Mucosa of descending colon (tissue), 3 donors: Measurements from ENCODE around the gene MAPKAP1. TPM values are rescaled to one million over a fixed set of nuclear protein-coding genes. Genes with fewer than 3 reads are reported as not detected.
A peak's percentile ranks its signal among the peaks of the same experiment; 100 is the strongest.

Experiments
- ATAC-seq: fragments of 200-7000 bp; cut with Tn5 transposase; one replicate; pipeline ENCODE4 v1.9.1; 2020; ENCODE audit warnings: mild to moderate bottlenecking, moderate library complexity
- DNase-seq, 3 donors: peaks; one replicate each; pipeline ENCODE4 v3.0.0-alpha.2; 2020
- H3K36me3 ChIP-seq: fragments of 200-600 bp; one replicate; pipeline ENCODE4 v1.8.0; 2021; ENCODE audit warnings: low read depth, mild to moderate bottlenecking
- H3K4me1 ChIP-seq: fragments of 200-600 bp; one replicate; pipeline ENCODE4 v1.8.0; 2021; ENCODE audit warnings: low read depth, mild to moderate bottlenecking
- H3K4me3 ChIP-seq: fragments of 200-600 bp; one replicate; pipeline ENCODE4 v1.8.0; 2021; ENCODE audit warnings: mild to moderate bottlenecking
- H3K9me3 ChIP-seq: fragments of 200-600 bp; one replicate; pipeline ENCODE4 v1.8.0; 2021; ENCODE audit warnings: mild to moderate bottlenecking
- intact Hi-C, 2 donors: fragments of 100-400 bp; cut with DNase I in 1 of 2; cut with micrococcal nuclease in 1 of 2; formaldehyde crosslinking; loops; one replicate each; pipeline versions ENCODE4 v1.11.0 to v1.11.1; 2022; cut with DNase I, micrococcal nuclease
- total RNA-seq, 3 donors: library from RNA; stranded (reverse); fragmentation: NEBNext Ultra II Directional in 2 of 3; extraction: Animal tissue kit (Norgen Biotek cat#: 25700) in 2 of 3; gene quantifications; one replicate each; pipeline versions ENCODE4 v1.2.1 to v1.2.4, GENCODE V29; 2021 to 2023
- TF ChIP-seq, protein P1 (sequence below): fragments of 200-600 bp; IDR thresholded peaks from one replicate; pipeline ENCODE4 v1.8.0; 2022; ENCODE audit warnings: antibody characterized with exemption, mild to moderate bottlenecking
- donor health status: DM: no; HTN: no; CAD: no; lungs with moderate emphysema.
- donor health status: DM: no; HTN: no; CAD: no.
- donor health status: DM: no; HTN: yes; CAD: no.

MAPKAP1 gene
- total RNA-seq, 3 donors from 2014 or later, result 73.2 to 98.4 (median 84.9) TPM

DNA sequence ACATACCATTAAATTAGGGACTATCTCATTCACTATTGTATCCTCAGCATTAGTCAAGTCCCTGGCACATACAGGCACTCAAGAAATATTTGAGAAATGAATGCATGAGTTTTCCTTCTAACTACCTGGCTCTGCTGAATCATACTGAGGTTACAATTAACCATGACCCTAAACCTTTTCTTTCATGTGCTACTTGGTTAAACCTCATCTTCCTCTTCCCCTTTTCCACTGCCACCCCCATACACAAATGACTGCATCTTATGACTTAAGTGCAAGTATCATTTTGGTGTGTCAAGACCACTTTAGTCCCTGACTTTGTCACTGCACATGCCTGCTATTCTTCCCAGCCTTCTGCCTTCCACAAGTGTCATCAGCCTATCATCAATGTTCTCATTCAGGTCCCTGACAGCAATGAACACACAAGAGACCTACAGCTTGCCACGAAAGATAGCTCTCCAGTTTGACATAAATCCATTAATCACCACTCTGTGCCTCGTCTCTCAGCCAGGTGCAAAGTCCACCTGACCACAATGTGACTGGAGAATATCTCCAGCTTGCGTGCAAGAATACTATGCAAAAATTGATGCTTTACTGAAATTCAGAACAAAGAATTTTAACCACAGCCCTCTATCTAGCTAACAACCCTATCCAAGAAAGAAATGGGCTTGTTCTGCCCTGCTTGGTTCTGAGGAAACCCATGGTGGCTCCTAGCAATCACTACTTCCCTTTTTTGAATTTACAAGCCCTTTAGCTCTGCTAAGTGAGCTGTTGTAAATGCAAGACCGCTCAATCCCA lies 74.5 kb downstream of the MAPKAP1 start:
- H3K4me1 ChIP-seq, result peaks cover 17% of the 10 kb centered on the region
- DNase-seq (peak in 1 of 3 donors; percentile 28), ATAC-seq (peak; percentile 68)
- TF ChIP-seq, protein P1, sequence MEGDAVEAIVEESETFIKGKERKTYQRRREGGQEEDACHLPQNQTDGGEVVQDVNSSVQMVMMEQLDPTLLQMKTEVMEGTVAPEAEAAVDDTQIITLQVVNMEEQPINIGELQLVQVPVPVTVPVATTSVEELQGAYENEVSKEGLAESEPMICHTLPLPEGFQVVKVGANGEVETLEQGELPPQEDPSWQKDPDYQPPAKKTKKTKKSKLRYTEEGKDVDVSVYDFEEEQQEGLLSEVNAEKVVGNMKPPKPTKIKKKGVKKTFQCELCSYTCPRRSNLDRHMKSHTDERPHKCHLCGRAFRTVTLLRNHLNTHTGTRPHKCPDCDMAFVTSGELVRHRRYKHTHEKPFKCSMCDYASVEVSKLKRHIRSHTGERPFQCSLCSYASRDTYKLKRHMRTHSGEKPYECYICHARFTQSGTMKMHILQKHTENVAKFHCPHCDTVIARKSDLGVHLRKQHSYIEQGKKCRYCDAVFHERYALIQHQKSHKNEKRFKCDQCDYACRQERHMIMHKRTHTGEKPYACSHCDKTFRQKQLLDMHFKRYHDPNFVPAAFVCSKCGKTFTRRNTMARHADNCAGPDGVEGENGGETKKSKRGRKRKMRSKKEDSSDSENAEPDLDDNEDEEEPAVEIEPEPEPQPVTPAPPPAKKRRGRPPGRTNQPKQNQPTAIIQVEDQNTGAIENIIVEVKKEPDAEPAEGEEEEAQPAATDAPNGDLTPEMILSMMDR, result no peak
- intact Hi-C loops, result loop anchor here (5.0 to 10.0 kb wide), 4 partner anchors 68 to 225 kb away; no protein-coding TSS in a partner anchor
- no peaks in the 10 kb centered on the region for H3K9me3 ChIP-seq
- H3K36me3 ChIP-seq, result no peaks in the 10 kb centered on the region
- no peak overlapping the region for H3K4me3 ChIP-seq

DNA sequence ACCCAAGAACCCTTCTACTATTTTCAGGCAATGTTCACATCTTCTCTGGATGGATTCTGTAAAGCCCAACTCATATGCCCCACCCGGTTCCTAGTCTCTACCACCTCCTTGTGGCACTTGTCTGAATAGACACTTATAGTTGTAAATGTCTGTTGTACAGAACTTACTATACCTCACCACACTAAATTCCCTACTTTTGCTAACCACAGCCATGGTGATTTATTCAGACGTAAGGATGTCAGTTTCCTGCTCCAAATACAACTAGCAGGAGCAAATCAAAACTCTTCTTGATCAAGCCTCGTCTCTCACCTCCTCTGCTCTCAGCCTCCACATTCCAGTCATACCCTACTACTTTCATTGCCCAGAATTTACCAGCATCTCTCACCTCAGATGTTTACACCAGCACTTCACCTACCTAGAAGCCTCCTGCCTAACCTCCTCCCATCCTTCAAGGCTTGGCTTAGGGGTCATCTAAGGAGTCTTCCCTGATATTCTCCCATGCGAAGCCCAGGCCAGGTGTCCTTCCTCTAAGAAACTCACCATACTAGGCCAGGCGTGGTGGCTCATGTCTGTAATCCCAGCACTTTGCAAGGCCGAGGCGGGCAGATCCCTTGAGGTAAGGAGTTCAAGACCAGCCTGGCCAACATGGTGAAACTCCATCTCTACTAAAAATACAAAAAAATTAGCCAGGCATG lies 75.5 kb downstream of the MAPKAP1 start:
- DNase-seq (peak in 1 of 3 donors; percentile 66), ATAC-seq (peak; percentile 84)
- Histone ChIP-seq H3K4me3 (no peak overlapping the region), H3K36me3 (no peaks in the 10 kb centered on the region), H3K9me3 (no peaks in the 10 kb centered on the region), H3K4me1 (peaks cover 17% of the 10 kb centered on the region)
- TF ChIP-seq, protein P1, result peak; percentile 9
- intact Hi-C loops, result loop anchor here (5.0 to 10.0 kb wide), 4 partner anchors 67 to 224 kb away; no protein-coding TSS in a partner anchor

DNA sequence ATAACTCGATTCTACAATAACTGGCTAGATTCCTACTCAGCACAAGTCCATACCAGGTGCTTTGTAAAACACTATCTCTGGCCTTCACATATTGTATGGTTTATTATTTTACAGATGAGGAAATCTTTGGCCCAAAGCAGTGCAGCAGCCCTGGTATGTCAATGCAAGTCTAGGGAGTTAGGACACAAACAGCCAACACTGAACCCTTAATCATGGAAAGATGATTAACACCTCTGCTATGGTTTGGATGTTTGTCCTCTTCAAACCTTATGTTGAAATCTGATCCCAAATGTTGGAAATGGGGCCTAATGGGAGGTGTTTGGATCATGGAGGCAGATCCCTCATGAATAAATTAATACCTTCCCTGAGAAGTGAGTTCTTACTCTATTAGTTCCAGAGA lies 76.6 kb downstream of the MAPKAP1 start:
- ATAC-seq, result no peak
- no peak overlapping the region for H3K4me3 ChIP-seq
- H3K9me3 ChIP-seq, result no peaks in the 10 kb centered on the region
- DNase-seq, result no peak
- TF ChIP-seq, protein P1, result no peak
- intact Hi-C loops, result loop anchor here (5.0 to 10.0 kb wide), 4 partner anchors 66 to 223 kb away; no protein-coding TSS in a partner anchor
- H3K4me1 ChIP-seq, result peaks cover 17% of the 10 kb centered on the region
- no peaks in the 10 kb centered on the region for H3K36me3 ChIP-seq

DNA sequence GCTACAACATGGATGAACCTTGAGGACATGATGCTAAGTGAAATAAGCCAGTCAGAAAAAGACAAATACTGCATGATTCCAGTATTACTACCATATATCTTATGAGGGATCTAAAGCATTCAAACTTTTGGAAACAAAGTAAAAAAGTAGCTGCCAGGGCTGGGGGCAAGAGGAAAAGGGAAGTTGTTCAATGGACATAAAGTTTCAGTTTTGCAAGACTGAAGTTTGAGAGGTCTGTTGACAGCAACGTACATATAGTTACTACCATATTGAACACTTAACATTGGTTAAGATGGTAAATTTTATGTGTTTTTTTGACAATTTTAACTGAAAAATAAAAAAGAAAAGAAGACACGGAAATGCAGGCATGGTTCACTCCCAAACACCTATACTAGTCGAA lies 77.6 kb downstream of the MAPKAP1 start:
- TF ChIP-seq, protein P1, result no peak
- peaks cover 17% of the 10 kb centered on the region for H3K4me1 ChIP-seq
- no peaks in the 10 kb centered on the region for H3K9me3 ChIP-seq
- no peaks in the 10 kb centered on the region for H3K36me3 ChIP-seq
- no peak for DNase-seq
- H3K4me3 ChIP-seq, result no peak overlapping the region
- intact Hi-C loops, result no loop called here
- ATAC-seq, result no peak

DNA sequence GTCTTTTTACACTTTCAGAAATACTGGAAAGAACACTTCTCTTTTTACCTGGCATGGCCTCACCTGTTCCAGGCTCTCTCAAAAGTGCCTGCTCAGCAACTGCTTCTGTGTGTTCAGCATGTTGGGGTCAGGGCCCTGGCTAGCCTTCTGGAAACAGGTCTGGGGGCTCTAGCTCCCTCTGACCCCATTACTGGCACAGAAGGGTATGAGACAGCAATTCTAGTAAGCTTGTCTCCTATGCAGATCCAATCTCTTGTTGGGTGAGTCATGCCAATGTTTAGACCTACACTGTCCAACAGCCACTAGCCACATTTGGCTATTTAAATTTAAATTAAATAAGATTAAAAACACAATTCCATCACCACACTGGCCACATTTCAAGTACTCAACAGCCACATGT lies 80.8 kb downstream of the MAPKAP1 start:
- no peaks in the 10 kb centered on the region for H3K4me1 ChIP-seq
- DNase-seq (no peak), ATAC-seq (no peak)
- no peaks in the 10 kb centered on the region for H3K9me3 ChIP-seq
- H3K36me3 ChIP-seq, result no peaks in the 10 kb centered on the region
- TF ChIP-seq, protein P1, result no peak
- intact Hi-C loops, result no loop called here
- H3K4me3 ChIP-seq, result no peak overlapping the region
